H1 (cell line): ENCODE data around the gene GNAI1. TPM values are rescaled to one million over a fixed set of nuclear protein-coding genes. Genes with fewer than 3 reads are reported as not detected.

Source experiments
- CTCF ChIA-PET: fragments of 300-600 bp; sonication (Branson Sonifier 250); formaldehyde crosslinking; loops from one replicate; lab custom pipeline; 2021; ENCODE audit not compliant: partially characterized antibody; lab: Charles Lee
- POLR2A ChIA-PET: fragments of 300-600 bp; sonication (Branson Sonifier 250); formaldehyde crosslinking; loops from one replicate; lab custom pipeline; 2021; ENCODE audit warnings: inconsistent platforms; ENCODE audit not compliant: partially characterized antibody; lab: Charles Lee
- DNase-seq, 2 experiments: peaks; one replicate each; pipeline versions ENCODE4 v3.0.0 to v3.0.0-alpha.2; 2010 to 2022; ENCODE audit warnings: low spot score in 2 of 2, low read depth in 1 of 2, mixed read lengths in 1 of 2
- FAIRE-seq: peaks from 2 replicates; lab custom pipeline; 2011; peaks lifted over from hg19 to GRCh38; lab: Jason Lieb, UNC
- H2AFZ ChIP-seq: 2 replicates; pipeline ENCODE4 v1.8.1; 2012; ENCODE audit warnings: low read length, inconsistent platforms
- H2AK5ac ChIP-seq: 2 replicates; pipeline ENCODE4 v1.6.1; 2013; ENCODE audit warnings: low read depth, low read length
- H2BK120ac ChIP-seq: replicated peaks from 2 replicates; pipeline ENCODE3; 2013; ENCODE audit warnings: low read depth, low read length, inconsistent platforms
- H2BK12ac ChIP-seq: 2 replicates; pipeline ENCODE4 v1.6.1; 2013; ENCODE audit warnings: low read depth, low read length
- H2BK15ac ChIP-seq: 2 replicates; pipeline ENCODE4 v1.6.1; 2013; ENCODE audit warnings: low read length
- H2BK20ac ChIP-seq: 2 replicates; pipeline ENCODE4 v1.6.1; 2013; ENCODE audit warnings: low read length
- H2BK5ac ChIP-seq: 2 replicates; pipeline ENCODE4 v1.6.1; 2013; ENCODE audit warnings: low read depth, low read length
- H3K14ac ChIP-seq: 2 replicates; pipeline ENCODE4 v1.6.1; 2013; ENCODE audit warnings: inconsistent platforms; ENCODE audit not compliant: insufficient read length
- H3K18ac ChIP-seq: 2 replicates; pipeline ENCODE4 v1.6.1; 2013; ENCODE audit warnings: low read length; ENCODE audit errors: extremely low read depth
- H3K23ac ChIP-seq: 2 replicates; pipeline ENCODE4 v1.6.1; 2013; ENCODE audit warnings: inconsistent platforms; ENCODE audit not compliant: insufficient read length
- H3K23me2 ChIP-seq: 2 replicates; pipeline ENCODE4 v1.6.1; 2013; ENCODE audit warnings: low read depth, low read length
- H3K27ac ChIP-seq: 2 replicates; pipeline ENCODE4 v1.6.1; 2011; ENCODE audit warnings: low read depth, low read length, inconsistent platforms
- H3K27me3 ChIP-seq, 4 experiments: replicated peaks in 1 of 4; 1 replicate in 1 of 4; 2 replicates in 3 of 4; pipeline versions ENCODE4 v1.6.1 to v1.8.1; 2011 to 2013; ENCODE audit warnings: low read length in 3 of 4, mild to moderate bottlenecking in 3 of 4, inconsistent platforms in 2 of 4, mixed read lengths in 2 of 4, moderate library complexity in 1 of 4; ENCODE audit not compliant: control insufficient read depth in 3 of 4, insufficient read depth in 3 of 4; ENCODE audit errors: extremely low read depth in 1 of 4
- H3K36me3 ChIP-seq, 4 experiments: 2 replicates each; pipeline versions ENCODE4 v1.6.1 to v1.8.1; 2011 to 2013; ENCODE audit warnings: mild to moderate bottlenecking in 4 of 4, low read length in 3 of 4, moderate library complexity in 2 of 4, control low read depth in 1 of 4, inconsistent platforms in 1 of 4; ENCODE audit not compliant: insufficient read depth in 4 of 4, control insufficient read depth in 2 of 4
- H3K4ac ChIP-seq: replicated peaks from 2 replicates; pipeline ENCODE3; 2013; ENCODE audit warnings: low read length, low read depth, mixed read lengths, inconsistent platforms; ENCODE audit not compliant: insufficient read length
- H3K4me1 ChIP-seq, 4 experiments: replicated peaks in 1 of 4; 1 replicate in 1 of 4; 2 replicates in 3 of 4; pipeline versions ENCODE4 v1.6.1 to v1.8.1; 2011 to 2013; ENCODE audit warnings: low read length in 3 of 4, inconsistent platforms in 2 of 4, mixed read lengths in 1 of 4; ENCODE audit not compliant: insufficient read depth in 4 of 4, control insufficient read depth in 3 of 4
- H3K4me2 ChIP-seq, 2 experiments: 2 replicates each; pipeline versions ENCODE4 v1.6.1 to v1.8.1; 2011 to 2013; ENCODE audit warnings: low read depth in 2 of 2, low read length in 2 of 2, control low read depth in 1 of 2, inconsistent platforms in 1 of 2, mild to moderate bottlenecking in 1 of 2; ENCODE audit not compliant: insufficient read depth in 1 of 2
- H3K4me3 ChIP-seq, 4 experiments: fragments of 200-600, 300-600 bp in 1 of 4; sonication (generic), shearing (Covaris generic), sonication (Bioruptor Twin) in 1 of 4; 2 replicates each; pipeline versions ENCODE4 v1.5.1 to v1.8.1; 2011 to 2016; ENCODE audit warnings: low read length in 4 of 4, low read depth in 3 of 4, control low read depth in 2 of 4, inconsistent platforms in 2 of 4, mild to moderate bottlenecking in 2 of 4, mixed read lengths in 1 of 4, moderate library complexity in 1 of 4; ENCODE audit not compliant: insufficient read depth in 2 of 4; ENCODE audit errors: extremely low read depth in 1 of 4
- H3K56ac ChIP-seq: replicated peaks from 2 replicates; pipeline ENCODE3; 2013; ENCODE audit warnings: low read depth, mild to moderate bottlenecking, mixed read lengths, low read length, inconsistent platforms; ENCODE audit not compliant: insufficient read length
- H3K79me1 ChIP-seq: 2 replicates; pipeline ENCODE4 v1.6.1; 2013; ENCODE audit warnings: low read depth, low read length, control low read depth
- H3K79me2 ChIP-seq, 2 experiments: 2 replicates each; pipeline versions ENCODE4 v1.6.1 to v1.8.1; 2012 to 2013; ENCODE audit warnings: low read length in 2 of 2, mild to moderate bottlenecking in 2 of 2, inconsistent platforms in 1 of 2; ENCODE audit not compliant: insufficient read depth in 2 of 2, control insufficient read depth in 1 of 2
- H3K9ac ChIP-seq, 4 experiments: replicated peaks in 1 of 4; 1 replicate in 1 of 4; 2 replicates in 3 of 4; pipeline versions ENCODE4 v1.6.1 to v1.8.1; 2011 to 2013; ENCODE audit warnings: low read depth in 3 of 4, low read length in 3 of 4, control low read depth in 2 of 4, mild to moderate bottlenecking in 2 of 4, moderate library complexity in 2 of 4, inconsistent platforms in 1 of 4; ENCODE audit errors: extremely low read depth in 1 of 4
- H3K9me3 ChIP-seq, 2 experiments: 2 replicates each; pipeline versions ENCODE4 v1.6.1 to v1.8.1; 2012 to 2013; ENCODE audit warnings: mild to moderate bottlenecking in 2 of 2, moderate library complexity in 2 of 2, control low read depth in 1 of 2, inconsistent platforms in 1 of 2, low read depth in 1 of 2, low read length in 1 of 2, mixed read lengths in 1 of 2; ENCODE audit not compliant: insufficient read depth in 2 of 2
- H4K20me1 ChIP-seq, 2 experiments: replicated peaks in 1 of 2; 2 replicates each; pipeline versions ENCODE3 to v1.8.1; 2011 to 2013; ENCODE audit warnings: inconsistent platforms in 2 of 2, low read length in 2 of 2, mild to moderate bottlenecking in 1 of 2; ENCODE audit not compliant: insufficient read depth in 2 of 2, control insufficient read depth in 1 of 2
- H4K5ac ChIP-seq: 2 replicates; pipeline ENCODE4 v1.6.1; 2013; ENCODE audit warnings: low read length, low read depth, mixed read lengths, inconsistent platforms; ENCODE audit not compliant: insufficient read length
- H4K8ac ChIP-seq: 2 replicates; pipeline ENCODE4 v1.8.0; 2013; ENCODE audit warnings: mild to moderate bottlenecking, moderate library complexity, low read length, inconsistent platforms; ENCODE audit not compliant: insufficient read depth; ENCODE audit errors: extremely low read depth
- H4K91ac ChIP-seq: replicated peaks from 2 replicates; pipeline ENCODE3; 2013; ENCODE audit warnings: low read length, mixed read lengths, inconsistent platforms; ENCODE audit not compliant: insufficient read length
- BACH1 ChIP-seq: IDR thresholded peaks from 2 replicates; pipeline ENCODE4 v1.6.1; 2012; ENCODE audit warnings: low read length, improper control_type of control experiment
- CREB1 ChIP-seq: IDR thresholded peaks from 2 replicates; pipeline ENCODE4 v1.6.1; 2012; ENCODE audit warnings: inconsistent platforms
- CTBP2 ChIP-seq: IDR thresholded peaks from 2 replicates; pipeline ENCODE4 v1.7.0; 2011; ENCODE audit warnings: borderline replicate concordance, mild to moderate bottlenecking, moderate library complexity, mixed read lengths, low read length; ENCODE audit not compliant: insufficient read depth, insufficient read length
- HDAC6 ChIP-seq: IDR thresholded peaks from one replicate; pipeline ENCODE4 v1.7.1; 2012; ENCODE audit warnings: low read depth, mild to moderate bottlenecking, inconsistent platforms, low read length, moderate library complexity
- MAFK ChIP-seq: IDR thresholded peaks from 2 replicates; pipeline ENCODE4 v1.6.1; 2012; ENCODE audit warnings: low read depth, mild to moderate bottlenecking, improper control_type of control experiment, low read length
- POLR2A ChIP-seq, 2 experiments: IDR thresholded peaks; 1 replicate in 1 of 2; 2 replicates in 1 of 2; pipeline ENCODE4 v1.6.1; 2011; ENCODE audit warnings: low read depth in 2 of 2, low read length in 2 of 2, mild to moderate bottlenecking in 2 of 2; ENCODE audit errors: control extremely low read depth in 1 of 2
- SP4 ChIP-seq: IDR thresholded peaks from 2 replicates; pipeline ENCODE4 v1.6.1; 2012; ENCODE audit warnings: low read length, inconsistent platforms
- TAF1 ChIP-seq: IDR thresholded peaks from 2 replicates; pipeline ENCODE4 v1.6.1; 2011; ENCODE audit warnings: mild to moderate bottlenecking, low read depth, low read length
- whole genome bisulfite sequencing, 2 experiments: shearing (Covaris generic) in 1 of 2; methylation state at CpG; one replicate each; pipeline versions ENCODE4 v1.1.6 to v1.1.7; 2013 to 2015; ENCODE audit warnings: low lambda C conversion rate in 2 of 2, mixed read lengths in 2 of 2, inconsistent platforms in 1 of 2, low coverage in 1 of 2, missing lambda C conversion rate in 1 of 2; ENCODE audit not compliant: insufficient replicate concordance in 2 of 2, insufficient coverage in 1 of 2, insufficient read length in 1 of 2; ENCODE audit errors: extremely low coverage in 1 of 2, missing lambda C conversion rate in 1 of 2; 5-methylcytosine and 5-hydroxymethylcytosine counted together
- polyA plus RNA-seq, 7 experiments: library from polyadenylated mRNA; depleted of rRNA in 3 of 7; stranded (reverse) in 5 of 7; unstranded in 2 of 7; fragments of >200 nt in 5 of 7; fragments of 200-250 nt in 2 of 7; gene quantifications; 1 replicate in 5 of 7; 2 replicates in 1 of 7; 4 replicates in 1 of 7; pipeline versions ENCODE4 v1.2.1 to v1.2.3, GENCODE V29; 2011 to 2013; ENCODE audit warnings: missing spikeins in 2 of 7, mixed read lengths in 2 of 7
- total RNA-seq: library from RNA; stranded (reverse); fragmentation: NEBNext Ultra II Directional; extraction: Animal tissue kit (Norgen Biotek cat#: 25700); gene quantifications from 2 replicates; pipeline ENCODE4 v1.2.1, GENCODE V29; 2021

GNAI1 gene
- total and polyA plus RNA-seq, 2 of the 8 experiments (the other 6 are each of a cell fraction or from before 2014, with no cell fraction given), result 8.0 to 29.5 TPM

- peaks cover 0 to 15% (median 11%) of the 10 kb centered on the region in 4 experiments; a peak in 5 of 7 replicates for H3K4me1 ChIP-seq
- no peak overlapping the region for H4K91ac ChIP-seq
- no peak overlapping the region for H2BK15ac ChIP-seq
- H3K56ac ChIP-seq, result no peak overlapping the region
- H4K5ac ChIP-seq, result no peak overlapping the region
- ChIA-PET CTCF (interaction anchor here (1.2 kb wide), 1 partner anchor 8 kb away, joined by 4 read pairs; no protein-coding TSS in a partner anchor), POLR2A (no interaction called here)
- no peak overlapping the region for H2BK5ac ChIP-seq
- H3K9me3 ChIP-seq, result no peaks in the 10 kb centered on the region
- no peaks in the 10 kb centered on the region for H3K23me2 ChIP-seq
- H3K18ac ChIP-seq, result no peak overlapping the region
- no peak overlapping the region for H3K23ac ChIP-seq
- H3K79me1 ChIP-seq, result no peaks in the 10 kb centered on the region
- H2AK5ac ChIP-seq, result no peak overlapping the region
- WGBS, 2 experiments, result 90% methylated on average over 4 of the region's 4 CpGs; no CpG with 5 or more reads in 1 of the 2 experiments
- no peaks in the 10 kb centered on the region; a peak in 1 of 8 replicates for H3K36me3 ChIP-seq
- H3K79me2 ChIP-seq, result peaks cover 0 to 38% of the 10 kb centered on the region in 2 experiments; a peak in 2 of 4 replicates
- no peak overlapping the region for H3K4ac ChIP-seq
- H2BK12ac ChIP-seq, result no peak overlapping the region
- H2BK20ac ChIP-seq, result no peak overlapping the region
- DNase-seq (no peak), FAIRE-seq (no peak)
- H3K27me3 ChIP-seq, result no peaks in the 10 kb centered on the region
- no peak overlapping the region for H2BK120ac ChIP-seq
- H3K14ac ChIP-seq, result no peak overlapping the region
- no peak overlapping the region for H3K4me2 ChIP-seq
- no peak overlapping the region for H3K9ac ChIP-seq
- H4K8ac ChIP-seq, result no peak overlapping the region
- no peak overlapping the region for H3K27ac ChIP-seq
- H4K20me1 ChIP-seq, result no peaks in the 10 kb centered on the region
- H2AFZ ChIP-seq, result no peak overlapping the region
- TF ChIP-seq TAF1, result no peak
- no peak for TF ChIP-seq CTBP2
- TF ChIP-seq MAFK, result no peak
- TF ChIP-seq HDAC6, result no peak
- no peak for TF ChIP-seq CREB1
- TF ChIP-seq SP4, result no peak
- no peak for TF ChIP-seq BACH1
- TF ChIP-seq POLR2A (IDR thresholded peaks at IDR 0.05; ENCODE audit: control extremely low read depth in 1 of 2, low read depth in 2 of 2, low read length in 2 of 2), result no peak
- no peak overlapping the region for H3K4me3 ChIP-seq
These were observed 55.0 kb downstream of the GNAI1 start for GRCh38 chr7:80189638-80190037.
